ENCODE data around the gene FGL2.
"Not testable (repeated sequence)": the region's sequence is repeated elsewhere in the genome, so short reads cannot be mapped to it uniquely, and the experiment has no call there.

Gene FGL2, protein sequence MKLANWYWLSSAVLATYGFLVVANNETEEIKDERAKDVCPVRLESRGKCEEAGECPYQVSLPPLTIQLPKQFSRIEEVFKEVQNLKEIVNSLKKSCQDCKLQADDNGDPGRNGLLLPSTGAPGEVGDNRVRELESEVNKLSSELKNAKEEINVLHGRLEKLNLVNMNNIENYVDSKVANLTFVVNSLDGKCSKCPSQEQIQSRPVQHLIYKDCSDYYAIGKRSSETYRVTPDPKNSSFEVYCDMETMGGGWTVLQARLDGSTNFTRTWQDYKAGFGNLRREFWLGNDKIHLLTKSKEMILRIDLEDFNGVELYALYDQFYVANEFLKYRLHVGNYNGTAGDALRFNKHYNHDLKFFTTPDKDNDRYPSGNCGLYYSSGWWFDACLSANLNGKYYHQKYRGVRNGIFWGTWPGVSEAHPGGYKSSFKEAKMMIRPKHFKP

DNA sequence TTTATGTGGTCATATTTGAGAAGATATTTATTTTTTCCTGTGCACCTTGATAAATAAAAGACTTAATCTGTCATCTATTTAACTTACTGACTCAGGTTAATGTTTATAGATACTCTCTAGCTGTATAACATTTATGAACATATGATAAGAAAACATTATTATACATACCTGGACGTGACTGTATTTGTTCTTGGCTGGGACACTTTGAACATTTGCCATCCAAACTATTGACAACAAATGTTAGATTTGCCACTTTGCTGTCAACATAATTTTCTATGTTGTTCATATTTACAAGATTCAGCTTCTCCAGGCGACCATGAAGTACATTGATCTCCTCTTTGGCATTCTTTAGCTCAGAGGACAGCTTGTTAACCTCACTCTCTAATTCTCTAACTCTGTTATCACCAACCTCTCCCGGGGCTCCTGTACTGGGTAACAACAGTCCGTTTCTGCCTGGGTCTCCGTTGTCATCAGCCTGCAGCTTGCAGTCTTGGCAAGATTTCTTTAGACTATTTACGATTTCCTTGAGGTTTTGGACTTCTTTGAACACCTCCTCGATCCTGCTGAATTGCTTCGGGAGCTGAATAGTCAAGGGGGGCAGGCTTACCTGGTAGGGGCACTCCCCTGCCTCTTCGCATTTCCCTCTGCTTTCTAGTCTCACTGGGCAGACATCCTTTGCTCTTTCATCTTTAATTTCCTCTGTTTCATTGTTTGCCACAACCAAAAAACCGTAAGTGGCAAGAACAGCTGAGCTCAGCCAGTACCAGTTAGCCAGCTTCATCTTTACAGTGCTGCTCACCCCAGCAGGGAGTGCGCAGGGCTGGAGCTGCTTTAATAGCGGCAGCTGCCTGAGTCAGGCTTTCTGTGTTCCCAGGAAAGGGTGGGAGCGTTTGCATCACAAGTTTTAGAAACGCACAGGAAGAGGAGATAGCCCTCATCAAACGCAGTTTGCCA lies at the start of gene FGL2:
FGL2 (minus strand) TSS at position 807 of the 954 bp plus-strand sequence; CDS start at position 781, 26 bp downstream.
- no peak for DNase-seq (ENCODE audit: low read depth)

DNA sequence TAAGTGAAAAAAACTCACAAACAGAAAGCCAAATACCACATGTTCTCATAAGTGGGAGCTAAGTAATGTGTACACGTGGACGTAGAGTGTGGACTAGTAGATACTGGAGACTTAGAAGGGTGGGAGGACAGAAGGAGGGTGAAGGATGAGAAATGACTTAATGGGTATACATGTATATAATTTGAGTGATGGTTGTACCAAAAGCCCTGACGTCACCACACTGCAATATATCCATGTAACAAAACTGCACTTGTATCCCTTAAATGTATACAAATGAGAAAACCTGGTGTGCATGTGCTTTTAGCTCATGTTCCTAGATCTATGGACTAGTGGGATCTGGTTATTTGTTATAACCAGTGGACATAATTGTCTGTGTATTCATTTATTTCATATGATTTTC lies 48.5 kb upstream of the FGL2 start:
- DNase-seq (ENCODE audit: low read depth) = no peak

DNA sequence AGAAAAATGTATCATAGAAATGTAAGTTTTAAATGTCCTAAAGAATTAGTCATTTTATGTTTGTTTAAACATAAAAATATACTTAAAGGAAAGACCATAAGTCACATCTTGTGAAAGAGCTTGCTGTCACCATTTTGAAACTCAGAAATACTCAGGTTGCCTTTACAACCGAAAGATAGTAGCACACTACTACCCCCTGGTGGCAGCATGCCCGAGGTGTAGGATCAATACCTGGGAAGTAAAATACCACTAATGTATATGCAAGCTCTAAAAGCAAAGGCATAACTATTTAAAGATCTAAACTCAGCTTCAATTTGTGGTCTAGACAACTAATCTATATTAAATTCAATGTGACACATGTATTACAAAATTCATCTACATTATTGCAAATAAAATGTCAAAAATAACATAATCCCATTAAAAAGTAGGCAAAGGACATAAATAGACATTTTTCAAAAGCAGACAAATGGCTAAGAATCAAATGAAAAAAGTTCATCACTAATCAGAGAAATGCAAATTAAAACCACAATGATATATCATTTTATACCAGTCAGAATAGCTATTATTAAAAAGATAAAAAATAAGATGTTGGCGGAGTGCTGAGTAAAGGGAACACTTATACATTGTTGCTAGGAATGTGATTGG lies 47.7 kb upstream of the FGL2 start:
- no peak for DNase-seq (ENCODE audit: low read depth)

DNA sequence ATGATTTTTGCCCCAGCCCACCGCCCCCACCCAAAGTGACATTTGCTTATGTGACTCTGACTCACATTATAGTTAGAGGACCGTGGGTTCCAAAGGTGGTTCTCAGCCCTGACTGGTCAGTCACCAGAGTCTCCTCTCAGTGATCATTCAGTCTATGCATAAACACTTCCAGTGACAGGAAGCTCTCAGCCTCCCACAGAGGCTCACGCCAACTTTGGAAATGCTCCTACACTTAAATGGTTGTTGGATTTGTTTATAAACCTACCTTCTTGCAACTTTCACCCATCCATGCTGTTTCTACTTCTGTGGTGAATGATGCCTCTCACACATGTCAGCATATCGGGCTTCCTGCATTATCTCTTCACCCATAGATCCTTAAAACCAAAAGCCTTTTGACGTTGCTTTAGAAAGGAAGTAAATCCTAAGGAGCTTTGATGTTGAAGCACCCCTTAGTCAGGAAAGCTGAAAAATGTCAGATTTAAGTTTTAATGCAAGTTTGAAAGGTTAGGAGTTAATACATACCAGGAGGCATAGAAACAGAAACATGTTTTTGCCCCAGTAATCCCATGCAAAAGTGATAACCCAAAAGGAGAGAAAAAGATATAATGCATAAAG lies 46.5 kb upstream of the FGL2 start:
- DNase-seq (ENCODE audit: low read depth) = no peak

DNA sequence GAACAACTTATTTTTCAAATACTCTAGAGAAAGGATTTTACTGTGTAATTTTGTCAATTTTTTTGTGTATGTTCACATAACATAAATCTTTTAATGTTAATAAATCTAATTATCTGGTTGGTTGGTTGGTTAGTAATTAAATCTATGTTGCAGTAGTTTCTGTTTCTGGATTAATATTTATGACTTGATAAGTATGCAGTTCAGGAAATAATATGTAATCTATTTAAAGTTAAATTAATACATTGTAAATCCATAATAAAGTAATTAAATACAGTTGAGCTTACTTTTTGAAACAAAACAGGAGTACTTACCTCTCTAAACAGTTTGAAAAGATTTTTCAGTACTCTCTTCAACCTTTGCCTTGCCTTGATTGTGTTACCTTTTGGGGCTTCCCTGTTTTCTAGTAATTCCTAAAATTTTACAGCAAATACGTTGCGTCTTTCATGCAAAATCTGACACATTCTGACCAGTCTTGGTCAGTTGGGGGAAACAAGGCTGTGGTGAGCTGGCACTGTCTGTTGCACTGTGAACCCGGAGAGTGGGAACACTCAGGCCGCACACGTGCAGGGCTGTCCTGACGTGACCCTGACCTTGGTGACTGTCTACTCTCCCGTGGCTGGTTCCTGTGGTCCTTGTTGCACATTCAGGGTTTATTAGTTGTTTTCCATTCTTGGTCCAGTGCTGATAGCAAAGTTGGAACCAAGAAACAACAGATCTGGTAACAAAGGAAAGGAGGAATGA lies 45.6 kb upstream of the FGL2 start:
- no peak for DNase-seq (ENCODE audit: low read depth)

DNA sequence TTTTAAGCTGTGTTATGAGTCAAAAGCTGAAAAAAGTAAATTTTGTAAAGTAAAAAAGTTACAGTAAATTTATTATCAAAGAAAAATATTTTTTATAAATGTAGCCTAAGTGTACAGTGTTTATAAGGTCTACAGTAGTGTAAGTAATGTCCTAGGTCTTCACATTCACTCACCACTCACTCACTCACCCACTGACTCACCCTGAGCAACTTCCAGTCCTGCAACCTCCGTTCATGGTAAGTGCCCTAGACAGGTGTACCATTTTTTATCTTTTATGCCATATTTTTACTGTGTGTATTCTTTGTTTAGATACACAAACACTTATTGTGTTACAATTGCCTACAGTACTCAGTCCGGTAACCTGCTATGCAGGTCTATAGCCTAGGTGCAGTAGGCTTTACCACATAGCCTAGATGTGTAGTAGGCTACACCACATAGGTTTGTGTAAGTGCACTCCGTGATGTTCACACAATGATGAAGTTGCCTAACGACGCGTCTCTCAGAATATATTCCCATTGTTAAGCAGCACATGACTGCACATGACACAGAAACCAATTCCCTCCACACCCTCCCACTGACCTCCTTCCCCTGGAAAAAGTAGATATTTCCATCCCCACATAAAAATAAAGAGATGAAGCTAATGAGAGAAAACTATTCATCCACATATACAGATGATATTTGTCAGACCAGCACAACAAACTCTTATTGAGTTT lies 44.8 kb upstream of the FGL2 start:
- DNase-seq (ENCODE audit: low read depth) = no peak

DNA sequence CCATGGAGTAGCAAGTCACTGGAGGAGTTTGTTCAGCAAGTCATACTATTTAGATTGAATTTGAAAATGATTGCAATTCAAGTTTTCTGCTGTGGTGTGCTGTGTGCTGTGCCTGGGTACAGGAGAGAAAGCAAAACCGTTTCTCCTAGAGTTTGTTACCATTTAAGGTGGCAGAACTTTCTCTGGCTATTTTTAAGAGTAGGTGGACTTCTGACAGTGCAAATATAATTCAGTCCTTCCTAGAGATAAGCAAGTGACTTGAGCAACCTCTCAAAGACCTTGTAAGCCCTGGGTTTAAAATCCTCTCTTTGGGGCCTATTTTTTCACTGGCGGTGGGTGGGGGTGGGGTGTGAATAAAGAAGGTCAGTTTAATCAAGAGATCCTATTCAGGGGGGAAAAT lies 42.9 kb upstream of the FGL2 start:
- DNase-seq (ENCODE audit: low read depth) = no peak

DNA sequence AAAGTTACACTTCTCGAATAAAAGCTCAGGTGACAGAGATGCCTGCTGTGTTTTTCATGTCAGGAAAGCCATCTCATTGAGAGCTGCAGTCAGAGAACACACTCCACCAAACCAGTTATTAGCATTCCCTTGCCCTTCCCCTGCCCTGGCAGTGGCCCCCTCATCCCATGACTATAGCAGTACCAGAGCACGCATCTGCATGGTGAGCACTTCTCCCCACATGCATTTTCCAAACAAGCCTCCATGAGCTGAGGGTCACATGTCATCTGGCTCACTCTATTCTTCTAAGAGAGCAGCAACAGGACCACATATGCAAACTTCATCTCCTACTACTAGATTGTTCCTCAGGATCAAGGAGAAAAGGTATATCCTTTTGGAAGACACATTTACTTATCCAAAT lies 42.4 kb upstream of the FGL2 start:
- DNase-seq (ENCODE audit: low read depth) = no peak

DNA sequence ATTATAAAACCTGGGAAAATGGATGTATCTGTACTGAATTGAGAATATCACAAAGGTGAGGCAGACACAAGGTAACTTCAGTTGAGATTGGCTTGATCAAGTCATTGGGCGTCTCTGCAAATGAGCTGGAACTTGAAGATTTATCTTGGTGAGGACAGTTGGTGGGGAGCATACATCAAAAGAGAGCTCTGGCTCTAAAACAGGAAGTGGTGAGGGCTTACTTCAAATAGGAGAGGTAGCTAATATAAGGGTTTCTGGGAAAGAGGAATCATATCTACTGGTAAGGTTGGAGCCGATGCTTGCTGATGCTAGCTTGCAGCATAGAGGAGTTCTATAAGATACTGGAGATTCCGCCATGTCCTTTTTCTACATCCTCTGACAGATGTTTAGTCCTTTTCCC lies 39.9 kb upstream of the FGL2 start:
- no peak for DNase-seq (ENCODE audit: low read depth)

DNA sequence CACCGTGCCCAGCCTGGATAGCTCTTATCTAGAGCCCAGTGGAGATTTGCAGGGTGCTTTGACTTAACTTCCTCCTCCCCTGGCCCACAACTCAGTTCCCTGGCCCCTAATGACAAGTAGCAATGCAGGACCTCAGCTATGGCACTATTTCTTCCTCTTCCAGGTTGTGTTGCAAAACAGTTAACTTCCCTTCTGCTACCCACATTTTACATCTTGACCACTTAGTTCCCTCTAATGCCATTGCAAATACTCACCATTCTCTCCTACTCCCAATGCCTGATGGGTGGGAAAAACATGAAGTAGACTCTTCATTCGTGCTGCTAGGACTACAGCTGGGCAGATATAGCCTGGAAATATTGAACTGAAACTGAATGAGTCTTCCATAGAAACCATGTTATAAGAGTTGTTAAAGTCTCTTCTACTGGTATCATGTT lies 39.1 kb upstream of the FGL2 start:
- no peak for DNase-seq (ENCODE audit: low read depth)

DNA sequence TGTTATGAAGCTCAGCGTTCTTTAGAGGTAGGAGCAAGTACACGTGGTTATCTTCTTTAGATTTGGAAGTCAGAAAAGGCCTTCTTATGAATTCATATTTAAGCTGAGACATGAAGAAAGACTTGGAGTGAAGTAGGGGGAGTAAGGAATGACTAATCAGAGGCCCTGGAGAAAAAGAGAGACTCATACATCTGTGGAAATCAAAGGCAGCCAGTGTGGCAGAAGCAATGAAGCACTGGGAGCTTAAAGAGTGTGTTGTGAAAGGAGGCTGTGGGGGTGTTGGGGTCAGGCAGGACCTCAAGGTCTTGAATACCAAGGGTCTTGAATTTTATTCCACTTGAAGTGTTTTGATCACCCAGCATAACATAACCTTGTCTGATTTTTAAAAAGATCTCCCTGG lies 35.7 kb upstream of the FGL2 start:
- no peak for DNase-seq (ENCODE audit: low read depth)

DNA sequence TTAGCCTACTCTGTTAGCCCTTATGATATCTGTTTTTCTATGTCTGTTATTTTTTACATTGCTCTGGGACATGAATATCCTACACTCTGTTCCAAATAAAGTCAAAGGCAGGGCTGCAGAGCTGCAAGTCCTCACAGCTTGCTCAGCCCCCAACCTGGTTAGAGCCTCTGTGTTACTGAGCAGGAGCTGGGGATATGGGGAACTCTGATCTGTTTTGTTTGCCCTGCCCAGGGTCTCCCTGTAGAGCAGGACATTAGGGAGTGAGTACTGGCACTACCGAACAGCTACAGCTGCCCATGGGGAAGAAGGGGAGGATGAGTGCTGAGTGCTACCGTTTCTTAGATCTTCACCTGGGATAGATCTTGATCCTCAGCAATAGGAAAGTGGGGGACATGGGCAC lies 32.8 kb upstream of the FGL2 start:
- no peak for DNase-seq (ENCODE audit: low read depth)

DNA sequence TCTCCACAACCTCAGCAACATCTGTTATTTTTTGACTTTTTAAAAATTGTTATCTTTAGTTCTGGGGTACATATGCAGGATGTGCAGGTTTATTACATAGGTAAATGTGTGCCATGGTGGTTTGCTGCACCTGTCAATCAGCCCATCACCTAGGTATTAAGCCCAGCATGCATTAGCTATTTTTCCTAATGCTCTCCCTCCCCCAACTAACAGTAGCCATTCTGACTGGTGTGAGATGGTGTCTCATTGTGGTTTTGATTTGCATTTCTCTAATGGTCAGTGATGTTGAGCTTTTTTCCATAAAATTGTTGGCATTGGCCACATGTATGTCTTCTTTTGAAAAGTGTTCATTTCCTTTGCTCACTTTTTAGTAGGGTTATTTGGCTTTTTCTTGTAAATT lies 29.2 kb upstream of the FGL2 start:
- DNase-seq (ENCODE audit: low read depth) = not testable (repeated sequence)

DNA sequence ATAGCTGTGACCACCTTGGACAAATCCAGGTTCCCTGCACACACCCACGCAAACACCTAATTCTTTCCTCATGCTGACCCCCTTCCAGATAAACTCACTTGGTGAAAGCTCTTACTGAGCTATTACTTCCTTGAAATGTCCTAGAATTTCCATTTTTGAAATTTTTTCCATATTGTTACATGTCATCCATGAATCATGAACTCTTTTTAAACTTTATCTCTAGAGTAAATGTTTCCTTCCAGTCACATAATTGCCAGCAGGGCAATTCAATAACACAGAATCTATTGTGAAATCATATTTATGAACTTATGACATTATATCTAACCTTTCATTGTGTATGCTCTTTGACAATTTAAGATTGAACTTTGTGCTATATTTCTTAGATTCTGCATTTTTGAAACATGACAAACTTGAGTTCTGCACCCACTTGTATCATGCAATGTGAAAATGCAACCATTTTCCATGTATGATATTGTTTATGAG lies 26.8 kb upstream of the FGL2 start:
- no peak for DNase-seq (ENCODE audit: low read depth)

DNA sequence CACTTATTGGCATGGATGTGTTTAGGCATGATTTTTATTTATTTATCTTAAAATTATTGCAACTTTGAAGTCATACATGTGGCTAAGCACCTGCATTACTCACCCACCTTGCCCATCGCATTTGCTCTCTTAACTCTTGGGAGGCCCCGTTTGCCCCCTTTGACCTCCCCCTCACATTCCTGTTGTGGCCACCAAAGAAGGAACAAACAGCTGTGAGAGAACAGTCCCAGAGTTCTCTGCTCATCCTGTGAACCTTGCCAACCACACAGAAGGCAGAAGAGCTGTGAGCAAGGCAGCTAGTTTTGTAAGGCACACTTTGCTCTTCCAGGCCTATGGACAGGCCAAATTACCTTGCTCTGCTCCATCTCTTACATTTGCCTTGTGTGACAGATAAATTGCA lies 23.6 kb upstream of the FGL2 start:
- DNase-seq (ENCODE audit: low read depth) = no peak

DNA sequence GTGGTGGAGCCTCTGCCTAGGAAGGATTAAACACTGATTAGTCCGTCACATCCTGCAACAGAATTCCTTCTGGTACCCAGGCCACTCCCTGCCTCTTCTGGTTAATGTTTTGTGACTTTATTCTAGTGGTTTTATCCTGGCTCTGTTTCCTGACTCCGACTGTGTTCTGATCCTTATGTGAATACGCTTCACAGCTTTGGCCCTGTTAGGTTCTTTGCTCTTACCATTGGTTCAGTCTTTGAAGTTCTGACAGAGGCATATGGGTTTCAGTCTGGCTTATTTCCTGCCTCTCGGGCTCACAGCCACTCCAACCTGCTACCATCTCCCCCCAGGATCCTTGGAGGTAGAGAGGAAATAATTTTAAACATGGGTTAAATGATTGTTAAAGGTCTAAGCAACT lies 23.2 kb upstream of the FGL2 start:
- no peak for DNase-seq (ENCODE audit: low read depth)

DNA sequence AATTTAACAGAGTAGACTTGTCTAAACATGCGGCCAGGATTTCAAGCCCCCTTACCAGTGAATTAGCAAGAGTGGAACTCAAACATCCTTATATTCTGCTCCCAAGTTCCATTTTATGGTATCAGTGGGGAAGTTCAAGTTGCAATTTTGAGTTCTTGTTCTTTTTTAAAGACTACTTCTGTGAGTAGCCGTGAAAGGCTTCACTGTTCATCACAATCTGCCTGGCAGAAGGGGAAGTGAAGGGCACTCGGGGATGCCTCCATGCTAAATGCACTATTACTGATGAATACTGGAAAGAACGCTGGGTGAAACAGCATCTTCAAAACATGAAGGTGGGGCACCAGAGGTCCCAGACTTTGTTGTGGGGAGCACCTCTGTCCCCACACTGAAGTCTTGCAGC lies 22.4 kb upstream of the FGL2 start:
- DNase-seq (ENCODE audit: low read depth) = no peak

DNA sequence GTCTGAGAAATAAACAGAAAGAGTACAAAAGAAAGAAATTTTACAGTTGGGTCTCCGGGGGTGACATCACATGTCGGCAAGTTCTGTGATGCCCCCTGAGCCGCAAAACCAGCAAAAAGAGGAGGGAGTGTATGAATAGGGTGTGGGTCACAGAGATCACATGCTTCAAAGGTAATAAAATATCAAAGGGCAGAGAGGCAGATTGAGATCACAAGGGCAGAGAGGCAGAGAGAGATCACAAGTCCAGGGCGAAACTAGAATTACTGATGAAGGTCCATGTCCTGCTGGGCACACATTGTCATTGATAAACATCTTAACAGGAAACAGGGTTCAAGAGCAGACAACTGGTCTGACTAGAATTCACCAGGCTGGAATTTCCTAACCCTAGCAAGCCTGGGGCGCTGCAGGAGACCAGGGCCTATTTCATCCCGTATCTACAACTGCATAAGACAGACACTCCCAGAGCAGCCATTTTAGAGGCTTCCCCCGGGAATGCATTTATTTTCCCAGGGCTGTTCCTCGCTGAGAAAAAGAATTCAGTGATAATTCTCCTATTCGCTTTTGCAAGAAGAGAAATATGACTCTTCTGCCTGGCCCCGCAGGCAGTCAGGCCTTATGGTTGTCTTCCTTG lies 20.2 kb upstream of the FGL2 start:
- DNase-seq (ENCODE audit: low read depth) = not testable (repeated sequence)

DNA sequence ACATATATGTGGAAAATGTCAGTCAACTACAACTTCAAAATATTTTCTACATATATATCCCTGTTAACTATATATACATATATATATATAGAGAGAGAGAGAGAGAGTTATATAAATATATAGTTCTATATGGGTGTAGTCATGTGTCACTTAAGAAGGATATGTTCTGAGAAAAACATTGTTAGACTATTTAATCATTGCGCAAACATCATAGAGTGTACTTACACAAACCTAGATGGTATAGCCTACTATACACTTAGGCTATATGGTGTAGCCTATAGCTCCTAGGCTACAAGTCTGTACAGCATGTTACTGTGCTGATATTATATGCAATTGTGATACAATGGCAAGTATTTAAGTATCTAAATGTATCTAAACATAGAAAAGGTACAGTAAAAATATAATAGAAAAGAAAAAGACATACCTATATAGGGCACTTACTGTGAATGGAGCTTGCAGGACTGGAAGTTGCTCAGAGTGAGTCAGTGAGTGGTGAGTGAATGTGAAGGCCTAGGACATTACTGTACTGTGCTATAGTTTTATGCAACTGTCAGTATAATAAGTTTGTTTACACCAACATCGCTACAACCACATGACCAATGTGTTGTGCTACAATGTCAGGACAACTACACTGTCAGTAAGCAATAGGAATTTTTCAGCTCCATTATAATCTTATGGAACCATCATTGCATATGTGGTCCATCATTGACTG lies 18.0 kb upstream of the FGL2 start:
- DNase-seq (ENCODE audit: low read depth) = no peak
